GM11168 (cell line): ENCODE results near the gene CHST3.

Experiments
- in situ Hi-C: fragments of 300-500 bp; cut with MboI; formaldehyde crosslinking; loops from one replicate; pipeline ENCODE4 v1.12.0; 2022; ENCODE audit warnings: low sequenced_read_pairs; ENCODE audit not compliant: unreplicated experiment

CHST3 gene

GRCh38 chr10:72048450-72049124, 84.4 kb downstream of the CHST3 start:
- in situ Hi-C loops, result no loop called here

- in situ Hi-C loops, result no loop called here
These were observed 85.3 kb downstream of the CHST3 start for GRCh38 chr10:72049472-72049871.

GRCh38 chr10:72049969-72050781, 86.0 kb downstream of the CHST3 start:
- in situ Hi-C loops, result loop anchor here (10.0 kb wide), 1 partner anchor 145 kb away; no protein-coding TSS in a partner anchor

- in situ Hi-C loops, result loop anchor here (10.0 kb wide), 1 partner anchor 146 kb away; no protein-coding TSS in a partner anchor
These were observed 86.7 kb downstream of the CHST3 start for GRCh38 chr10:72050873-72051272.

- in situ Hi-C loops, result loop anchor here (10.0 kb wide), 1 partner anchor 149 kb away; no protein-coding TSS in a partner anchor
These were observed 89.5 kb downstream of the CHST3 start for GRCh38 chr10:72053690-72054089.

GRCh38 chr10:72056113-72056512, 91.9 kb downstream of the CHST3 start:
- in situ Hi-C loops, result loop anchor here (10.0 kb wide), 1 partner anchor 151 kb away; no protein-coding TSS in a partner anchor

GRCh38 chr10:72056932-72057751, 92.9 kb downstream of the CHST3 start:
- in situ Hi-C loops, result loop anchor here (10.0 kb wide), 1 partner anchor 152 kb away; no protein-coding TSS in a partner anchor

GRCh38 chr10:72058347-72058898, 94.2 kb downstream of the CHST3 start:
- in situ Hi-C loops, result loop anchor here (10.0 kb wide), 1 partner anchor 154 kb away; no protein-coding TSS in a partner anchor

GRCh38 chr10:72058989-72059842, 95.0 kb downstream of the CHST3 start:
- in situ Hi-C loops, result loop anchor here (10.0 kb wide), 1 partner anchor 154 kb away; no protein-coding TSS in a partner anchor

GRCh38 chr10:72059843-72060822, 95.9 kb downstream of the CHST3 start:
- in situ Hi-C loops, result loop anchor here (10.0 kb wide), 1 partner anchor 155 kb away; no protein-coding TSS in a partner anchor

GRCh38 chr10:72061491-72061890, 97.3 kb downstream of the CHST3 start:
- in situ Hi-C loops, result no loop called here

- in situ Hi-C loops, result no loop called here
These were observed 97.7 kb downstream of the CHST3 start for GRCh38 chr10:72061930-72062329.

- in situ Hi-C loops, result no loop called here
These were observed 98.2 kb downstream of the CHST3 start for GRCh38 chr10:72062382-72062781.
